GM10266 (cell line): Measurements from ENCODE around the gene NAA16.

ENCODE experiments used
- DNase-seq: peaks from one replicate; pipeline ENCODE4 v3.0.0; 2012; ENCODE audit errors: extremely low spot score
- CTCF ChIP-seq: IDR thresholded peaks from 2 replicates; pipeline ENCODE4 v1.5.1; 2012; ENCODE audit warnings: mild to moderate bottlenecking, low read depth; ENCODE audit not compliant: control insufficient read depth, insufficient read depth; ENCODE audit errors: missing control alignments

Gene NAA16

GRCh38 chr13:41356786-41357185 is 45.7 kb downstream of the NAA16 start:
- no peak for TF ChIP-seq CTCF
- DNase-seq, result no peak

GRCh38 chr13:41361491-41361890 is 50.4 kb downstream of the NAA16 start:
- no peak for TF ChIP-seq CTCF
- DNase-seq, result no peak

GRCh38 chr13:41364043-41364442 is 53.0 kb downstream of the NAA16 start:
- no peak for DNase-seq
- TF ChIP-seq CTCF, result no peak

GRCh38 chr13:41365631-41366030 is 54.6 kb downstream of the NAA16 start:
- no peak for TF ChIP-seq CTCF
- no peak for DNase-seq

- no peak for DNase-seq
Measured at GRCh38 chr13:41370736-41371135, 59.7 kb downstream of the NAA16 start.

GRCh38 chr13:41377446-41377845 is 66.4 kb downstream of the NAA16 start:
- DNase-seq, result no peak

More at GRCh38 chr13:41370736-41371135, 59.7 kb downstream of the NAA16 start:
- no peak for TF ChIP-seq CTCF

GRCh38 chr13:41382431-41382830 is 71.4 kb downstream of the NAA16 start:
- no peak for TF ChIP-seq CTCF
- no peak for DNase-seq

More at GRCh38 chr13:41377446-41377845, 66.4 kb downstream of the NAA16 start:
- no peak for TF ChIP-seq CTCF

GRCh38 chr13:41383386-41383785 is 72.3 kb downstream of the NAA16 start:
- no peak for TF ChIP-seq CTCF

More at GRCh38 chr13:41383386-41383785, 72.3 kb downstream of the NAA16 start:
- DNase-seq, result no peak
